ENCODE measurements around the gene PIGL.
A peak's percentile ranks its signal among the peaks of the same experiment; 100 is the strongest.
"Not testable (repeated sequence)": the region's sequence is repeated elsewhere in the genome, so short reads cannot be mapped to it uniquely, and the experiment has no call there.

Gene PIGL

GRCh38 chr17:16216341-16217001, 539 bp upstream of the PIGL start:
- DNase-seq: not testable (repeated sequence)

DNA sequence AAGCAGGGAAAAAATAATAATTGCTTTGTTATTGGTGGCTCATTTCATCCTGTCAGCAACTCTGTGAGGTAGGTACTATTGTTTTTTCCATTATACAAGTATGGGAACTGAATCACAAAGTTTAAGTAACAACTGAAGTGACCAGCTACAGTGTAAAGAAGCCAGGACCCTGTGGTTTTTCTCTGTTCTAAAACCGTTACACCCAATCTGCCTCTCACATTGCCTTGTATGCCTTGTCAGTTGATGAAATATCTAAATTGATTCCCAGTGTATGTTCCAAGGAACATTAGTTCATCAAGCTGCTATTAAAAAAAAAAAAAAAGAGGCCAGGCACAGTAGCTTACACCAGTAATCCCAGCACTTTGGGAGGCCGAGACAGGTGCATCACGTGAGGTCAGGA, 5.4 kb downstream of the PIGL start:
- DNase-seq: no peak

DNA sequence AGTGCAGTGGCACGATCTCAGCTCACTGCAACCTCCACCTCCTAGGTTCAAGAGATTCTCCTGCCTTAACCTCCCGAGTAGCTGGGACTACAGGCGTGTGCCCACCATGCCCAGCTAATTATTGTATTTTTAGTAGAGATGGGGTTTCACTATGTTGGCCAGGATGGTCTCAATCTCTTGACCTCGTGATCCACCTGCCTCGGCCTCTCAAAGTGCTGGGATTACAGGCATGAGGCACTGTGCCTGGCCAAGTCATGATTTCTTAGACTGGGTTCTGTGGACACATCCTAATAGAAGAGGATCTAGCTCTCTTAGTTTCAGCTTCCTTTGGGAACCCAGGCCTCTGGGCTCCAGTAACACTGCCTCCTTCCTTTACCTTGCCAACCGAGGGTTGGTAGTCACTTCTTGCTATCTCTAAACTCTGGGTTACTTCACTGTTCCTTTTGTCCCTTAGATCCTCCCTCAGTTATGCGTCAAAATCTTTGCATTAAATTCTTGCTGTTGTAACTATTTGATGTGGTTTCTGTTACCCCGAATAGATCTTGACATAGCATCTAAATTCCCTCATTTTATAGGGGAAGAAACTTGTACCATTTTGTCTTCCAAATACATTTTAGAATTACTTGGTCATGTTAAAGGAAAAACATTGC, 13.0 kb downstream of the PIGL start:
- not testable (repeated sequence) for DNase-seq

- no peak for DNase-seq
Measured at GRCh38 chr17:16232391-16232790, 15.4 kb downstream of the PIGL start.

DNA sequence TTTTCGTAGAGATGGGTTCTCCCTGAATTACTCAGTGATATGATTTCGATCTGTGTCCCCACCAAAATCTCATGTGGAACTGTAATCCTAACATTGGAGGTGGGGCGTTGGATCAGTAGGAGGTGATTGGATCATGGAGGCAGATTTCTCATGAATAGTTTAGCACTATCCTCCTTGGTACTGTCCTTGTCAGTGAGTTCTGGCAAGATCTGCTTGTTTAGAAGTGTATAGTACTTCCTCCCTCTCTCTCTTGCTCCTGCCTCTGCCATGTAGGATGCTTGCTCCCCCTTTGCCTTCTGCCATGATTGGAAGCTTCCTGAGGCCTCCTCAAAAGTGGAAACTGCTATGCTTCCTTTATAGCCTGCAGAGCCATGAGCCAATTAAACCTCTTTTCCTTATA, 22.9 kb downstream of the PIGL start:
- no peak for DNase-seq

GRCh38 chr17:16241906-16242399, 24.9 kb downstream of the PIGL start:
- no peak for DNase-seq

DNA sequence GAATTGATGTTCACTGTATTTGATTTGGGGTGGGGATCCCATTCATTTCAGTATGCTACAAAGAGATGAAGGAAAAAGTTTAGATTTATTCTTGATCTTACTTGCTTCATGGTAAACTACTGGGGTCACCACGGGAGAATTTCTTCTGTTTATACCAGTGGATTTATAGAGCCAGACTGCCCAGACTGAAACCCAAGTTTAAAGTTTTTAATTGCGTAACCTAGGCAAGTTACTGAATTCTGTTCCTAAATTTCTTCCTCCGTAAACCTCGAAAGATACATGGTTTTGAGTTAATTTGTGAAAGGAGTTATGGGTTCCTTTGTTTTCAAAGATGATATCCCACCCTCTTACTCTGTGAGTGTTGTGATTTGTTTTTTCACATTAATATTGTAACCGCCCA, 26.4 kb downstream of the PIGL start:
- DNase-seq: no peak

GRCh38 chr17:16243801-16244567, 27.0 kb downstream of the PIGL start:
- DNase-seq: no peak

DNA sequence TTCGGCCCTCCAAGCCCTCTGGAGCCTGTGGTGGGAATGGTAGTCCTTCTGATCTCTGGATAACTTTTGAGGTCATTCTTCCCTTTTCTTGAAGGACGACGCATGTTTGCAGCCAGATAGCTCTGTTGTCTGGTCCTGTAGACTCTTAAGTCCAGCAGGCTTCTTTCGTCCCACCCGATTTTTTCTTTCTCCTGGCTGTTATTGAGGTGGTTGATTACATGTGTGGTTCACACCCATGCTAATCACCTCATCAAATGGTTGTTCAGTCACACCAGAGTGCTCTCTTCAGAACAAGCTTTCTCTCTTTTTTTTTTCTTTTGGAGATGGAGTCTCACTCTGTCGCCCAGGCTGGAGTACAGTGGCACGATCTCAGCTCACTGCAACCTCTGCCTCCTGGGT, 30.6 kb downstream of the PIGL start:
- DNase-seq: no peak

GRCh38 chr17:16250635-16251034, 33.6 kb downstream of the PIGL start:
- DNase-seq: peak; percentile 25

DNA sequence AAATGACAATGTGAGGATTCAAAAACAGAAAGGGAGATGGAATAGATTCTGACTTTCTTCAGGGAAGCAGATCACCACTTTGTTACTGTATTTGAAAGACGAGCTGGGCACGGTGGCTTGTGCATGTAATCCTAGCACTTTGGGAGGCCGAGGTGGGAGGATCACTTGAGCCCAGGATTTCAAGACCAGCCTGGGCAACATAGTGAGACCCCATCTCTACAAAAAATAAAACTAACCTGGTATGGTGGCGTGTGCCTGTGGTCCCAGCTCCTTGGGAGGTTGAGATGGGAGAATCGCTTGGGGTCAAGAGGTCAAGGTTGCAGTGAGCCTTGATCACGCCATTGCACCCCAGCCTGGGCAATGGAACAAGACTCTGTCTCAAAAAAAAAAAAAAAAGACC, 34.0 kb downstream of the PIGL start:
- DNase-seq: no peak

- no peak for DNase-seq
Measured at GRCh38 chr17:16251556-16251955, 34.5 kb downstream of the PIGL start.

DNA sequence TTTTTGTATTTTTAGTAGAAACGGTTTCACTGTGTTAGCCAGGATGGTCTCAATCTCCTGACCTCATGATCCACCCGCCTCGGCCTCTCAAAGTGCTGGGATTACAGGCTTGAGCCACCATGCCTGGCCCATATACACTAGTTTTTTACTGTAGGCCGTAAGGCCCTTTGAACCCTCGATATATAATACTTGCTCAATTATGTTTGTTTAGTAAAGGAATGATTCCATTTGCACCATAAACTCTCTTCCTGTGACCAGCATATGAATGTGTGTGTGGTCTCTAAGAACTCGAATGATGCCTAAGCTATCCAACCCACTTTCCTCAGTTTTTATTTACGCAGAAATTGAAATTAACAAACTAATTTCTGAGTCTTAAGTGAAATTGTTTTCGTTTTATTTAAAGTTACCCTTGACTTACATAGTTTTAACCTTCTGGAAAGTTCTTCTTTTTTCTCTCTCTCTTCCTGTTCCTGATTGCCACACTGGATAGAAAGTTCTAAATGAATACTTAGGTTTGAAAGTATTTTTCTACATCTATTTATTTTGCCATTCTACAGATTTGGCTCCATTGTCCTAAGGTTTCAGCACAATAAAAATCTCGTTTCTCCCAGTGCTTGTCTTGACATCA, 37.9 kb downstream of the PIGL start:
- no peak for DNase-seq

DNA sequence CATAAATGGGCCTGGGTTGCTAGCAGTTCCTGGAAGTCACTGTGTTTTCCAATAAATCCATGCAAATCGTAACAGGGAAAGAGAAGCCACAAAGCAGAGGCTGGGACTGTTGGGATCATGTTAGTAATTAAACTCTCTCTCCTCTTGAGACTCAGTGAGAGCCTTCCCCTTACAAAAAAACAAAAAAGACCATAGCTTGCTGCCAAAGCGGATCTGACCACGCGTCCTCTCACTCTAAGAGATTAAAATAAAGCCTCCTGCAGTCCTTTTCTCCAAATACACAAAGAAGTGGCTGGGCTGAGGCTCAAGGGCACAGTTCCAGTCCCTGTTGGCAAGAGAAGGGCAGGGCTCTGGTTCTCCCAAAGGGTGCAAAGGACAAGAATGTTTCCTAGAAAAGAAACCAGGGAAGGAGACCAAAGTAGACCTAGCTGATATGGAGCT, 38.5 kb downstream of the PIGL start:
- DNase-seq: no peak

GRCh38 chr17:16258901-16259300, 41.9 kb downstream of the PIGL start:
- no peak for DNase-seq

- no peak for DNase-seq
Measured at GRCh38 chr17:16259926-16260325, 42.9 kb downstream of the PIGL start.

- no peak for DNase-seq
Measured at GRCh38 chr17:16261049-16261448, 44.0 kb downstream of the PIGL start.

GRCh38 chr17:16262201-16262600, 45.2 kb downstream of the PIGL start:
- DNase-seq: no peak

DNA sequence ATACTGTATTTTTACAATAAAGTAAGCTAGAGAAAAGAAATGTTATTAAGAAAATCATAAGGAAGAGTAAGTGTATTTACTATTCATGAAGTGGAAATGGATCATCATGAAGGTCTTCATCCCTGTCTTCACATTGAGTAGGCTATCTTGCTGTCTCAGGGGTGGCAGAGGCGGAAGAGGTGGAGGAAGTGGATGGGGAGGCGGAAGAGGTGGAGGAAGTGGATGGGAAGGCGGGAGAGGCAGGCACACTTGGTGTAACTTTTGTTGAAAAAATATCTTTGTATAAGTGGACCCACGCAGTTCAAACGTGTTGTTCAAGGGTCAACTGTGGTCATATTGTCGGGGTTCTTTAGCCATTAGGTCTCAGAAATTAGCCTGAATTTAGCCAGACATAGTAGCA, 50.2 kb downstream of the PIGL start:
- DNase-seq: no peak

DNA sequence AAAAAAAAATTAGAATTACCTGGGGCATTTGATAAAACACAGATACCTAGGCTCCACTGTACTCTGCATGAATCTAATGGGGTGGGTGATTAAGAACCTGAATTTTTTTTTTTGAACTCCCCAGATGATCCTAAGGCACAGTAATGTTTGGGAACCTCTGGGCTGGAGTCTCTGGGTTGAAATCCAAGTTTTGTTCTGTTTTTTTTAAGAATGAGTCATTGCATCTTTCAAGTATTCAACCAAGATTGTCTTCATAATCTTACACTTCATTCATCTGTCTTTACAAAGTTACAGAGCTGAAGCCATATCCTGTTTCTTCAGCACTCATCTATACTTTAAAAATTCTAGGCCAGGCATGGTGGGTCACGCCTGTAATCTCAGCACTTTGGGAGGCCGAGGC, 52.6 kb downstream of the PIGL start:
- DNase-seq: peak; percentile 76

- no peak for DNase-seq
Measured at GRCh38 chr17:16272111-16272840, 55.3 kb downstream of the PIGL start.

GRCh38 chr17:16273499-16273898, 56.5 kb downstream of the PIGL start:
- peak; percentile 73 for DNase-seq
